A673 (cell line): ENCODE results near the gene PPM1M. TPM values are rescaled to one million over a fixed set of nuclear protein-coding genes. Genes with fewer than 3 reads are reported as not detected.

Experiments used
- BruUV-seq: library from RNA; stranded (reverse); fragments of 400-500 nt; replicated peaks from 2 replicates; lab custom pipeline; 2021; lab: Mats Ljungman, UMichigan
- CTCF ChIA-PET: fragments of 300-600 bp; sonication (Branson Sonifier 250); formaldehyde crosslinking; loops from one replicate; lab custom pipeline; 2022; ENCODE audit warnings: antibody characterized with exemption; lab: Charles Lee
- POLR2A ChIA-PET: fragments of 300-600 bp; sonication (Branson Sonifier 250); formaldehyde crosslinking; loops from one replicate; lab custom pipeline; 2022; ENCODE audit warnings: antibody characterized with exemption; ENCODE audit not compliant: low non-redundant PET; lab: Charles Lee
- DNase-seq: peaks from one replicate; pipeline ENCODE4 v3.0.0-alpha.2; 2015; ENCODE audit warnings: low spot score
- H3K27ac ChIP-seq: fragments of 200-600 bp; sonication (generic); 2 replicates; pipeline ENCODE4 v1.5.1; 2016; ENCODE audit warnings: mixed run types, low read depth, mild to moderate bottlenecking, mixed read lengths, antibody characterized with exemption, low read length; ENCODE audit not compliant: poor library complexity, severe bottlenecking
- H3K27me3 ChIP-seq: fragments of 200-600 bp; sonication (generic); replicated peaks from 2 replicates; pipeline ENCODE4 v1.6.1; 2017; ENCODE audit warnings: mixed run types, low read depth, mild to moderate bottlenecking, mixed read lengths, antibody characterized with exemption, low read length; ENCODE audit not compliant: insufficient read depth, poor library complexity
- H3K36me3 ChIP-seq: fragments of 200-600 bp; sonication (generic); 2 replicates; pipeline ENCODE4 v1.6.1; 2016; ENCODE audit warnings: mixed run types, mild to moderate bottlenecking, mixed read lengths, antibody characterized with exemption, low read length; ENCODE audit not compliant: insufficient read depth, poor library complexity, severe bottlenecking
- H3K4me1 ChIP-seq: fragments of 200-600 bp; sonication (generic); 2 replicates; pipeline ENCODE4 v1.6.1; 2017; ENCODE audit warnings: mixed run types, mild to moderate bottlenecking, mixed read lengths, antibody characterized with exemption, low read length; ENCODE audit not compliant: insufficient read depth, poor library complexity, severe bottlenecking
- H3K4me3 ChIP-seq: fragments of 200-600 bp; sonication (generic); 2 replicates; pipeline ENCODE4 v1.5.1; 2016; ENCODE audit warnings: low read depth, mixed run types, mild to moderate bottlenecking, mixed read lengths, low read length; ENCODE audit not compliant: poor library complexity, severe bottlenecking
- H3K9me3 ChIP-seq: fragments of 200-600 bp; sonication (generic); 2 replicates; pipeline ENCODE4 v1.6.1; 2016; ENCODE audit warnings: mixed run types, low read depth, mild to moderate bottlenecking, mixed read lengths, antibody characterized with exemption, low read length; ENCODE audit not compliant: poor library complexity, severe bottlenecking
- CTCF ChIP-seq: fragments of 300-800, 200-600 bp; sonication (generic); conservative IDR thresholded peaks from 2 replicates; pipeline ENCODE4 v1.5.1; 2017; ENCODE audit warnings: low read depth, mild to moderate bottlenecking, antibody characterized with exemption, low read length, moderate library complexity, mixed read lengths
- EZH2 ChIP-seq: fragments of 200-600 bp; sonication (generic); IDR thresholded peaks from 2 replicates; pipeline ENCODE4 v1.6.1; 2017; ENCODE audit warnings: borderline replicate concordance, low read depth, mild to moderate bottlenecking, mixed read lengths, antibody characterized with exemption, low read length; ENCODE audit not compliant: poor library complexity, severe bottlenecking
- intact Hi-C: fragments of 100-400 bp; cut with micrococcal nuclease; formaldehyde crosslinking; loops from one replicate; pipeline ENCODE4 v1.10.0; 2022; ENCODE audit not compliant: unreplicated experiment
- total RNA-seq: library from RNA; stranded (reverse); gene quantifications from 2 replicates; pipeline ENCODE4 v1.2.3, GENCODE V29; 2021

PPM1M gene
- total RNA-seq, 1 experiment from 2014 or later: 3.6 TPM

GRCh38 chr3:52197499-52197841 is 48.1 kb upstream of the PPM1M start:
- no peaks in the 10 kb centered on the region for H3K4me1 ChIP-seq
- BruUV-seq: no TSS peak
- H3K36me3 ChIP-seq: peaks cover 8% of the 10 kb centered on the region
- no peak for TF ChIP-seq EZH2
- no peak for TF ChIP-seq CTCF
- DNase-seq: no peak
- POLR2A ChIA-PET: no interaction called here
- H3K4me3 ChIP-seq: peak overlapping the region; percentile 75
- H3K27me3 ChIP-seq: no peaks in the 10 kb centered on the region
- no peaks in the 10 kb centered on the region for H3K9me3 ChIP-seq
- CTCF ChIA-PET: no interaction called here
- intact Hi-C loops: no loop called here
- H3K27ac ChIP-seq: peak overlapping the region; percentile 75

- DNase-seq: peak; percentile 85
- BruUV-seq: no TSS peak
- Histone ChIP-seq H3K9me3 (no peaks in the 10 kb centered on the region), H3K27ac (peak within 1 kb of the TSS; percentile 75), H3K4me3 (peak within 1 kb of the TSS; percentile 75), H3K36me3 (peaks cover 8% of the 10 kb centered on the region), H3K4me1 (no peaks in the 10 kb centered on the region), H3K27me3 (no peaks in the 10 kb centered on the region)
- ChIA-PET CTCF (no interaction called here), POLR2A (no interaction called here)
- intact Hi-C loops: no loop called here
- TF ChIP-seq CTCF (no peak), EZH2 (no peak)
Observed at GRCh38 chr3:52197842-52198625, 47.5 kb upstream of the PPM1M start, which contains the start of gene ALAS1. TSS of gene ALAS1 (plus strand) at chr3:52198160. CDS start at chr3:52199242, 1,082 bp downstream.

- intact Hi-C loops: no loop called here
- ChIA-PET CTCF (no interaction called here), POLR2A (no interaction called here)
- Histone ChIP-seq H3K4me1 (no peaks in the 10 kb centered on the region), H3K36me3 (peaks cover 8% of the 10 kb centered on the region), H3K27ac (peak overlapping the region; percentile 75), H3K27me3 (no peaks in the 10 kb centered on the region), H3K4me3 (peak overlapping the region; percentile 75), H3K9me3 (no peaks in the 10 kb centered on the region)
- no peak for DNase-seq
- TF ChIP-seq EZH2 (no peak), CTCF (no peak)
- BruUV-seq: TSS peak; percentile 56
Observed at GRCh38 chr3:52198643-52199608, 46.6 kb upstream of the PPM1M start.
